Stimulated activated CD4-positive, alpha-beta T cell treated with anti-CD3 and anti-CD28 coated beads, Interleukin-1b, Interleukin-23, amount 100 ng/mL, for 48 hours (primary cell): ENCODE measurements around the gene SERGEF.
"Not testable (repeated sequence)": the region's sequence is repeated elsewhere in the genome, so short reads cannot be mapped to it uniquely, and the experiment has no call there.

ENCODE experiments used
- DNase-seq: peaks from one replicate; pipeline ENCODE4 v3.0.0-alpha.2; 2020

Gene SERGEF

DNA sequence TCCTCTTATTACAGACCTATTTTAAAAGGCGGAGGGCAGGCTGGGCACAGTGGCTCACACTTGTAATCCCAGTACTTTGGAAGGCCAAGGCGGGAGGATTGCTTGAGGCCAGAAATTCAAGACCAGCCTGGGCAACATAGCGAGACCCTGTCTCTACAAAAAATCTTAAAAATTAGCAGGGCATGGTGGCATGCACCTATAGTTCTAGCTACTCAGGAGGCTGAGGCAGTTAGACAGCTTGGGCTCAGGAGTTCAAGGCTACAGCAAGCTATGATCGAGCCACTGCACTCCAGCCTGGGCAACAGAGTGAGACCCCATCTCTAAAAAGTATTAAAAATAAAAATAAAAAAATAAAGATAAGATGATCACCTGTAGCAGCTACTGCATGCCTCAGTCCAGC lies 12.7 kb downstream of the SERGEF start:
- not testable (repeated sequence) for DNase-seq

GRCh38 chr11:17992916-17993315 lies 19.9 kb downstream of the SERGEF start:
- DNase-seq, result no peak

- DNase-seq, result peak; percentile 36
These were observed 20.9 kb downstream of the SERGEF start for GRCh38 chr11:17991783-17992433.

DNA sequence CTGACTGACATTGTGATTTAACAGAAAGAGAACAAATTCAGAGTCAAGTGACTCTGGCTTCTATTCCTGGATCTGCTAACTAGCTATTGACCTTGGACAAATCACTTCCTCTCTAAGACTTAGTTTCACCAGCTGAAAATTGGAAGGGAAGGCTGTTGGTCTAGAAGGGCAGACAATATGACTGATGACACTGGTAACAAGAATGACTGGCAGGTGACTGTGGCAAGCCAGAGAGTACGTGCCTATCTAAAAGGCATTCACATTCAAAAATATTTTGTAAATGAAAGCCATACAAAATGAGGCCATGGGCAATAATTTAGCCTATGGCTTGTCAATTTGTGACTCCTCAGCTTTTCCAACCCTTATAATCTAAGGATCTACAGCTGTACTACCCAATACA lies 23.5 kb downstream of the SERGEF start:
- no peak for DNase-seq

GRCh38 chr11:17988465-17988864 lies 24.4 kb downstream of the SERGEF start:
- DNase-seq, result no peak

DNA sequence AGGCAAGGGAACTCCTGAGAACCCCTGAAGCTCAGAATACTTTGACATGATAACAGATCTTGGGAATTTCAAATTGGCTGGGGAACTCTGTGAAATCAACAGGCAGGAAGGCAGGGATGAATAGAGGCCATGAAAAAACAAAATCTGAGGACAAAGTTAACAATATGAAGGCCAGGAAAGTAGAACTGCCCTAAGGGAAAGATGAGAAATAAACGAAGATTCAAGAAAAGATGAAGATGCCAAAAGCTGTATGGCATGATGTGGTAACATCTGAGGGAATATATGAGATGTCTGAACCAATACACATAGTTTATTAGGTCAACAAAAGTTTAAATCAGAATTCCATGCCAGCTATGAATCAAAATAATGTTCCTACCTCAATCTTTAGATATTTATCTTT lies 25.0 kb downstream of the SERGEF start:
- no peak for DNase-seq

DNA sequence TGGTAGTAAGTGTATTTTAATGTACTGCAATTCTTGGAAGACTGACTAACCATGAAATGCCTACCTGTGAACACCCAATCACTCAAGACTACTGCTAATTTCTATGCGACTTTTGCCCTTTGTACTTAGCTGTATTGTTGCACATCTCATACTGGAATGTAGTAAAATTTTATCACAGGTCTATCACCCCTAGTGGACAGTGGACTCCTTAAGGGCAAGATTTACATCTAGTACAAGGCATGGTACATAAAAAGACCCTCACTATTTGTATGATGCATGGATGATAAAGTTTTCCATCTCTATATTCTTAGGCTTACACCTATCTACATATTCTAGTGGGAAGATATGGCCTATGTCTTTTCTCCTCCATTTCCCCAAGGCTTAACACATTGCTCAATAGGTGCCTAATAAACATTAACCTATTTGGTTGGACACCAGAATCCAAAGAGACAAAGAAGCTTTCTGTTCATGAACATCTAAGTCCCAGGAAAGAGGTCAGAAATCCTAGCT lies 26.1 kb downstream of the SERGEF start:
- DNase-seq, result no peak

GRCh38 chr11:17986007-17986710 lies 26.7 kb downstream of the SERGEF start:
- DNase-seq, result no peak

GRCh38 chr11:17985517-17985916 lies 27.3 kb downstream of the SERGEF start:
- no peak for DNase-seq

DNA sequence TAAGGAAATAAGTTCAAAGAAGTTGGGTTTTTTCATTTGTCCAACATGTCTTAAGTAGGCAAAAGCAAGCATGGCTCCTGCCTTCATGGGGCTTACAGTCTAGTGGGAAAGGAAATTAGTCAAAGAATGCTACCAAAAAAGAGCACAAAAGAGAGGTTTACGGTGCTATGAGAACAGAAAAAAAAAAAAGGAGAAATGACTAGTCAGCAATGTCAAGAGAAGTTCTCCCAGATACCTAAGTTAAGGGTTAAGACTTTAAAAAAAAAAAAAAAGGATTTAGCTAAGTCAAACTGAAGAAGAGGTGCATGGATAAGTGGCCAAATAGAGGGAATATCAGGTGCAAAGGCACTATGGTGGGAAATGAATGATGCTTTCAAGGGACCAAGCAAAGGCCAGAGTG lies 29.3 kb downstream of the SERGEF start:
- no peak for DNase-seq

- DNase-seq, result peak; percentile 10
These were observed 33.0 kb downstream of the SERGEF start for GRCh38 chr11:17979770-17980371.

DNA sequence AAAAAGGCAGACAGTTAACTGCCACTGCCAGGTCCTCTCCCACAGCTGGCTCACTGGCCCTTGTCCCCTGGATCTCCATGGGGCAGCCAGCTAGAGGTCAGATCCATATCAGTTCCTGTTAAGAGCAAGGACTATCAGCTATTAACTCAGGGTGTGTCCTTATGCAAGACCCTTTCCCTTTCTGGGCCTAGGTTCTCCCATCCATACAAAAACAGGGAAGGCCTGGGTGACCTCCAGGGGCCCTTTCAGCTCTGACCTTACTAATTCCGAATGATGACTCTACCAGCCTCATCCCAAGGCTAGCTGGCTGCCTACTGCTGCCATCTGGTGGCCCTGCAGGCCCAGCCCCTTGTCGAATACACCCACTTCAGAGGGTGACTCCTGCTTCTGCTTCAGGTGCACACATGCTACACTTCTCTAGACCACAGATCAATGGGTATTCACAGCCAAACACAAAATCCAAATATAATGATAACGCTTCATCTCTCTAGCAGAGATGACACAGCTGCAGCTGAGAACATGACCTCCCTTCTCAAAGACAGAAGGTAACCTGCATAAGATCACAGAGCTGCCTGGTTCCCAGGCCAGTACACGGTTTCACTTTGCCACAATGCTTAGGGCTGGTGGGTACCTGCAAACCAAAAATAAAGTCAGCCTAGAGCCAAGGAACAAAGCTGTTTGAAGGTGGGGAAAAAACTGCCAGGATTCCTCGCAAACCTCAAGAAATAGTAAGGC lies 34.1 kb downstream of the SERGEF start:
- DNase-seq, result peak; percentile 12

DNA sequence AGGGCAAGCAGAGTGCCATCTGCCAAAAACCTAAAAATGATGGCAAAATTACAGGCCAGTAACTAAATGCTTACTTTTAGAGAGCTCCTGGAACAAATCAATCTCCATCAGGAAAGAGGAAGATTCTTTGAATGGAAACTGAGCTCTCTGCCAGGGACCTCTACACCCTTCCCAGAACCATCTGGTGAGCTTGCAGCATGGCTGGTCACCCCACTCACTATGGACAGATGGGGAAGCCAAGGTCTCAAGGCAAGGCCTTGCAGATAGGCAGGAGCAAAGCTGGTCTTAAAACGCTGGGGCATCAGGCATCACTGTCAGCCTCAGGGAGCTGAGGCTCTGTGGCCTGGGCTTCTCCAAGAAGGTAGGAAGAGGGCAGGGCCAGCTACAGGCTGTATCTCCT lies 36.2 kb downstream of the SERGEF start:
- DNase-seq, result no peak

DNA sequence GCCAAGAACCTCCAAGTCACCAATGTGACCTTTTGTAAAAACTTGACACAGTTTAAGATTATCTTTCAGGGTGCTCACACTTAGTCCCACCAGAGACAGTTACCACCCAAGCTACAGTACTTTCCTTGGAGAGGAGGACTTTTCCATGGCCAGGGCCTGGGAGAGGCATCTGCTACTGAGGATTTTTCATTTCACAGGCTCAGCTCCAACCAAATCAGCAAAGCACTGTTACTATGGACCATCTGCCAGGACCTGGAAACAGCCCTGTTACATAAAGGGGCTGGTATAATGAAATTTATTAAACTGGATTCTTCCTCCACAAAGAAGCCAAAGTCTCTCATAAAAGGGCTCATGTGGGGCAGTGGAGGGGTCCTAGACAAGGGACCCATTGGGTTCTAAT lies 38.6 kb downstream of the SERGEF start:
- no peak for DNase-seq

DNA sequence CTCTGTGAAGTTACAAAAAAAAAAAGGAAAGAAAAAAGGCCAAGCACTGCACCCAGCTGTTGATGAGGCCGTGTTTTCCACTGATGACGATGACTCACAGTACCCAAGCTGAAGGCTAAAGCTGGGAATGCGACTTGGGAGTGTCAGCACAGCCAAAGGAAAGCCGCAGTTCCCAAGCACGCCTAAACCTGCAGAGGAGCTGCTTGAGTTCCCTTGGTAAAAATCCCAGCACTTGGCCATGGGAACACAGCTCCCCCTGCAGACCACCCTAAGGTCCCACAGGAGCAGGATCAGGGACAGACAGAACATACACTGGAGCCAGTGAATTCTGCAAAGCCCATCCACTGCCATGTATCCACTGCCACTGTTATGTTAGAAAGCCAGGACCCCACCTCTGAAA lies 39.9 kb downstream of the SERGEF start:
- DNase-seq, result no peak

GRCh38 chr11:17968206-17968605 lies 44.6 kb downstream of the SERGEF start:
- DNase-seq, result no peak

GRCh38 chr11:17967661-17968060 lies 45.2 kb downstream of the SERGEF start:
- DNase-seq, result no peak

- no peak for DNase-seq
These were observed 52.8 kb downstream of the SERGEF start for GRCh38 chr11:17960091-17960490.

DNA sequence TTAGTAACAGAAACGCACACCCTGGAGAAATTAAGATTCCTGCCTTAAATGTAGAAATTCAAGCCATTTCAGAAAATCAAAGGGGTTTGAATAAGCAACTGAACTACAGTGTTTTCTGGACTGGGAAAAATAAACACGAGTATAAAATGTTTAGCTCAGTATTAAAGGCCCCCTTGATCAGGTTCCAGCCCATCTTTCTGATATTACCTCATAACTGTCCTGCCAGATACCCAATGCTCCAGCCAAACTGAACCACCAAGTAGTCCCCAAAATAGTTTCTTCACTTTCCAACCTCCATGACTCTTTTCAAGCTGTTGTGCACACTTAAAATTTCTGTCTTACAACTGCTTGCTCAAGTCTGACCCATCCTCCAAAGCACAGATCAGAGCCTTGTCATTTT lies 54.4 kb downstream of the SERGEF start:
- DNase-seq, result no peak

DNA sequence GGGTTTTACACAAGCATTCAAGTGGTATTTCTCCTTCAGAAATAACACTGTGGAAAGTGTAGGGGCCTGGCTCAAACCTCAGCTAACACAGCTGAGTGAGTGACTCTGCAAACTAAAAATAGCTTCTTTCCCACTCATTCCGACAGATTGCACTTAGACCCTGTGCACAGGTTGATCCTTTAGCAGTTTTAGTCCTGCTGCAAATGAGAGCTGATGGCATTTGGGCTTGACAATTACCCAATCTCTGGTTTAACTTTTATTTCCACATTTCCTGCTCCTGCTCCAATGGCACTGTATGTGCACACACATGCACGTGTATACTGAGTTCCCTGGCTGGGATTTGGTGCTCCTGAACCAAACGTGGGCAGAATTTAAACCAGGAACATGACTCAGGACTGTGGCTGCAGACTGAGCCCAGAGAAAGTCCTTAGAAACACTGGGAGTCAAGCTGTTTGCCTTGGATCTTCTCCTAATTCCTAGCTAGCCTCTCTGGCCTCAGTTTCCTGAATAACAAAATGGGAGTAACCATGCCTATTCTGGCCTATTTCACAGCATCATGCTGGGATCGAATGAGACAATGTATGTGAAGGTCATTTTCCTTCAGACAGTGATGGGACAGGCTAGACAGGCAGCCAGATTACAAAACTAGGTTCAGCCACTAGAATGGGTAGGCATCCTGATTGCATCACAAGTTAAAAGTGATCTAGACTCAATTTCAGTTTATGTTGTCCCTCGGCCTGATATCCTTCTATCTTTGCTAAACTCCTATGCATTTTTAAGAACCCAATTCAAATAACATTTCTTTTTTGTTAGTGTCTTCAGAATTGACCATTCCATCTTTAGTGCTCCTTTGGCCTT lies 58.2 kb downstream of the SERGEF start:
- no peak for DNase-seq

DNA sequence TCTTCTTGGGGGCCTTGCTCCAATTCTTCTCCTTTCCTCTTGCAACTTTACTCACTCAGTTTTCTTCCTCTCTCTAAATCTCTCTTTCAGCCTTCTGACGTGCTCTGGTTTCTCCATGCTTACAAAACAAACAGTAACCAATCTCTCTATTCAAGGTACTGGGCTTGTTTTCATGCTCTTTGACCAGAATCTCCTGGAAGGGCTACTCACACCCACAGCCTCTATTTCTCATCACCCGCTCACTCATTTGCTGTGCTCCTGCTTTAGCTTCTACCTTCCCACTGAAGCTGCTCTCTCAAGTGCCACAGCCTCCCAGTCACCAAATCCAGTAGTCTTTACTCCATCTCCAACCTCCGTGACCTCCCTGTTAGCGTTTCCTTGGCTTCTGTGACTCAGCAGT lies 60.4 kb downstream of the SERGEF start:
- no peak for DNase-seq

DNA sequence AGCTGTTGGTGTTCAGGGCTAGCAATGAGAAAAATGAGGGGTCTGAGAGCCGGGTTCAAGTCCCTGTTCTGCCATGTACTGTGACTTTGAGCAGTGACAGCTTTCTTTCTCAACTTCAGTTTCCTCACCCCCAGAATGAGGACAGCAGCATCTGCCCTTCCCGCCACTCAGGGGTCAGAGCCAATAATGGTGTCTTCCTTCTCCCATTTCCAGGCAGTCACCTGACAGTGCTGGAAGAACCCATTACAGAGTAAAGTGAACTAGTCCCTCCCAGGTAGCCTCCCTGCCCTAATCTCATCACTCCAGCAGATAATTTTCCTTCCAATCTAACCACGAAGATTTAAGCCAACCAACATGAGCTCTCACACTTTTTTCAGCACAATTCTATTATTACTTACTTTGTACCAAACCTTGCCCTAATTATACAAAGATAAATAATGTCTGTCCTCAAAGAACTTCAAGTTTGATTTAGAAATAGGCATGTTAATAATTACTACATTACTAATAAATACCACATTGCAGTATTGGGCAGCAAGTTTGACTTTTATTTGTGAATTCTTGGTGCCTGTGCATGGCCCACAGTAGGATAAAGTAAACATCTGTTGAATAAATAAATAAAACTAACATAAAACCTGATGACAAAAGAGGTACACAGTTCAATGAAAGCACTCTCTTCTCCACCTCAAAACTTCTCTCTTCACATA lies 61.0 kb downstream of the SERGEF start:
- DNase-seq, result no peak
